K562 (cell line): ENCODE data around the gene GPR153. TPM values are rescaled to one million over a fixed set of nuclear protein-coding genes. Genes with fewer than 3 reads are reported as not detected.

Experiments
- ATAC-seq: fragments of 200-7000 bp; cut with Tn5 transposase; 3 replicates; pipeline ENCODE4 v1.9.1; 2020; ENCODE audit warnings: moderate library complexity
- BruUV-seq: library from RNA; stranded (reverse); fragments of 400-500 nt; replicated peaks from 2 replicates; lab custom pipeline; 2021; lab: Mats Ljungman, UMichigan
- CTCF ChIA-PET: fragments of 300-600 bp; formaldehyde crosslinking; extraction: SDS; loops from one replicate; lab custom pipeline; 2021; ENCODE audit warnings: low intra/inter-chr PET ratio; lab: Yijun Ruan, JAX
- POLR2A ChIA-PET: fragments of 300-600, 350-650 bp; sonication (Branson Sonifier 250); formaldehyde crosslinking; extraction: SDS; loops from one replicate; lab custom pipeline; 2021; ENCODE audit warnings: antibody characterized with exemption, inconsistent platforms; lab: Yijun Ruan, JAX
- DNase-seq, 4 experiments: peaks; one replicate each; pipeline versions ENCODE4 v3.0.0 to v3.0.0-alpha.2; 2011 to 2018; ENCODE audit warnings: low spot score in 3 of 4, mixed read lengths in 3 of 4; ENCODE audit errors: extremely low read depth in 1 of 4
- FAIRE-seq: peaks from 2 replicates; lab custom pipeline; 2011; peaks lifted over from hg19 to GRCh38; lab: Jason Lieb, UNC
- H2AFZ ChIP-seq: 2 replicates; pipeline ENCODE4 v1.6.0; 2011; ENCODE audit warnings: low read depth, low read length, control low read depth, inconsistent platforms
- H3K27ac ChIP-seq: fragments of 200-600 bp; 3 replicates; pipeline ENCODE4 v1.8.0; 2011; ENCODE audit warnings: low read depth, mild to moderate bottlenecking, control low read depth, inconsistent platforms, low read length, moderate library complexity, mixed read lengths; ENCODE audit errors: extremely low read depth
- H3K27me3 ChIP-seq, 2 experiments: fragments of 300-600 bp in 1 of 2; 2 replicates in 1 of 2; 3 replicates in 1 of 2; pipeline versions ENCODE4 v1.6.0 to v1.8.0; 2011; ENCODE audit warnings: inconsistent platforms in 2 of 2, low read length in 2 of 2, mild to moderate bottlenecking in 1 of 2, mixed read lengths in 1 of 2, moderate library complexity in 1 of 2; ENCODE audit not compliant: control insufficient read depth in 2 of 2, insufficient read depth in 2 of 2
- H3K36me3 ChIP-seq: fragments of 300-600 bp; 3 replicates; pipeline ENCODE4 v1.8.0; 2011; ENCODE audit warnings: mild to moderate bottlenecking, low read length, inconsistent platforms; ENCODE audit not compliant: control insufficient read depth, insufficient read depth
- H3K4me1 ChIP-seq, 2 experiments: fragments of 200-600 bp in 1 of 2; replicated peaks in 1 of 2; 2 replicates in 1 of 2; 3 replicates in 1 of 2; pipeline versions ENCODE4 v1.5.1 to v1.8.0; 2011; ENCODE audit warnings: inconsistent platforms in 2 of 2, low read length in 2 of 2, mild to moderate bottlenecking in 1 of 2, mixed read lengths in 1 of 2, moderate library complexity in 1 of 2; ENCODE audit not compliant: control insufficient read depth in 2 of 2, insufficient read depth in 2 of 2
- H3K4me2 ChIP-seq: 2 replicates; pipeline ENCODE4 v1.6.1; 2011; ENCODE audit warnings: low read length, control low read depth, inconsistent platforms, mixed read lengths; ENCODE audit not compliant: insufficient read depth
- H3K4me3 ChIP-seq: fragments of 200-600 bp; sonication (generic), shearing (Covaris generic); 2 replicates; pipeline ENCODE4 v1.5.1; 2016; ENCODE audit warnings: control low read depth, inconsistent platforms
- H3K79me2 ChIP-seq: fragments of 200-600 bp; 3 replicates; pipeline ENCODE4 v1.8.0; 2011; ENCODE audit warnings: low read length, inconsistent platforms; ENCODE audit not compliant: control insufficient read depth, insufficient read depth
- H3K9ac ChIP-seq, 2 experiments: 2 replicates each; pipeline versions ENCODE4 v1.6.0 to v1.6.1; 2011; ENCODE audit warnings: low read depth in 2 of 2, low read length in 2 of 2, control low read depth in 1 of 2, inconsistent platforms in 1 of 2, mild to moderate bottlenecking in 1 of 2, mixed read lengths in 1 of 2; ENCODE audit not compliant: insufficient read depth in 1 of 2
- H3K9me1 ChIP-seq: one replicate; pipeline ENCODE4 v1.6.0; 2011; ENCODE audit warnings: inconsistent platforms, mild to moderate bottlenecking, low read length, moderate library complexity; ENCODE audit not compliant: control insufficient read depth, insufficient read depth
- H3K9me3 ChIP-seq: replicated peaks from 2 replicates; pipeline ENCODE4 v1.5.1; 2011; ENCODE audit warnings: low read depth, low read length, inconsistent platforms; ENCODE audit not compliant: control insufficient read depth, insufficient read depth
- H4K20me1 ChIP-seq: replicated peaks from 2 replicates; pipeline ENCODE4 v1.6.1; 2011; ENCODE audit warnings: low read length, inconsistent platforms, mixed read lengths; ENCODE audit not compliant: control insufficient read depth, insufficient read depth
- ARID3B ChIP-seq: fragments of 250-450 bp; sonication (Bioruptor Pico); IDR thresholded peaks from 2 replicates; pipeline ENCODE4 v1.4.0; 2020; ENCODE audit warnings: borderline replicate concordance
- CEBPG ChIP-seq, 3 experiments: fragments of 200-800 bp in 1 of 3; sonication (Bioruptor generic) in 1 of 3; sonication (generic) in 1 of 3; formaldehyde crosslinking in 1 of 3; IDR thresholded peaks in 2 of 3; conservative IDR thresholded peaks in 1 of 3; 2 replicates each; pipeline versions ENCODE4 v1.6.1 to v1.8.0; 2016 to 2022; ENCODE audit warnings: missing compliant biosample characterization in 2 of 3, missing genetic modification characterization in 2 of 3, mild to moderate bottlenecking in 1 of 3, missing genetic modification reagents in 1 of 3
- CTCF ChIP-seq, 3 experiments: IDR thresholded peaks in 2 of 3; conservative IDR thresholded peaks in 1 of 3; 2 replicates each; pipeline ENCODE4 v1.5.1; 2011 to 2012; ENCODE audit warnings: low read length in 3 of 3, mild to moderate bottlenecking in 3 of 3, control low read depth in 2 of 3, improper control_type of control experiment in 1 of 3, inconsistent platforms in 1 of 3, low read depth in 1 of 3, mixed read lengths in 1 of 3, moderate library complexity in 1 of 3; ENCODE audit not compliant: insufficient read depth in 2 of 3
- DIDO1 ChIP-seq: fragments of 450-650 bp; IDR thresholded peaks from 2 replicates; pipeline ENCODE4 v1.6.1; 2016; ENCODE audit warnings: low read depth, missing biosample characterization, missing genetic modification characterization
- GTF2E2 ChIP-seq: fragments of 200-800 bp; sonication (Bioruptor generic); IDR thresholded peaks from 2 replicates; pipeline ENCODE4 v1.6.1; 2016; ENCODE audit warnings: missing genetic modification characterization, missing compliant biosample characterization
- GTF2F1 ChIP-seq: IDR thresholded peaks from 2 replicates; pipeline ENCODE4 v1.6.1; 2011; ENCODE audit warnings: low read depth, low read length, improper control_type of control experiment
- POLR2A ChIP-seq: fragments of 450-650 bp; conservative IDR thresholded peaks from 2 replicates; pipeline ENCODE4 v1.6.1; 2016
- POLR2AphosphoS5 ChIP-seq: IDR thresholded peaks from 2 replicates; pipeline ENCODE4 v1.6.1; 2011; ENCODE audit warnings: mild to moderate bottlenecking, low read depth, low read length, moderate library complexity; ENCODE audit not compliant: control insufficient read depth, insufficient read depth
- POLR2G ChIP-seq: fragments of 200-400 bp; formaldehyde crosslinking; IDR thresholded peaks from 2 replicates; pipeline ENCODE4 v1.6.1; 2017; ENCODE audit warnings: low read depth, mild to moderate bottlenecking, antibody characterized with exemption, low read length, moderate library complexity
- PRMT5 ChIP-seq: sonication (generic); formaldehyde crosslinking; IDR thresholded peaks from 2 replicates; pipeline ENCODE4 v1.5.0; 2020; ENCODE audit warnings: missing genetic modification reagents
- SIN3B ChIP-seq: fragments of 450-650 bp; IDR thresholded peaks from 2 replicates; pipeline ENCODE4 v1.6.1; 2017; ENCODE audit warnings: low read depth, mild to moderate bottlenecking, moderate library complexity
- XRCC5 ChIP-seq: fragments of 200-400 bp; formaldehyde crosslinking; IDR thresholded peaks from 2 replicates; pipeline ENCODE4 v1.6.1; 2017; ENCODE audit warnings: low read depth, mild to moderate bottlenecking, low read length
- WGBS: fragments of 100-300 bp; shearing (Covaris generic); methylation state at CpG from one replicate; pipeline ENCODE4 v1.1.6; 2016; ENCODE audit warnings: low coverage, mixed read lengths; ENCODE audit not compliant: insufficient coverage; ENCODE audit errors: missing lambda C conversion rate; 5-methylcytosine and 5-hydroxymethylcytosine counted together
- in situ Hi-C: fragments of 300-500 bp; cut with MboI; formaldehyde crosslinking; loops from 4 replicates; pipeline ENCODE4 v1.15.0; 2018; ENCODE audit warnings: inconsistent platforms, mixed read lengths
- intact Hi-C: fragments of 100-400 bp; cut with micrococcal nuclease; formaldehyde crosslinking; loops from 2 replicates; pipeline ENCODE4 v1.14.2; 2022
- polyA plus RNA-seq, 8 experiments: library from polyadenylated mRNA; depleted of rRNA in 4 of 8; stranded (reverse) in 5 of 8; unstranded in 3 of 8; fragments of >200 nt; fragmentation: Nextera tagmentation in 2 of 8; fragmentation: Illumina TruSeq in 1 of 8; extraction: Ambion mirVana in 2 of 8; extraction: Trizol in 1 of 8; gene quantifications; 2 replicates each; pipeline versions ENCODE4 v1.2.1 to v1.2.3, GENCODE V29; 2011 to 2014; ENCODE audit warnings: inconsistent platforms in 1 of 8, missing spikeins in 1 of 8
- total RNA-seq, 7 experiments: library from RNA; depleted of rRNA in 6 of 7; stranded (reverse); fragments of >200 nt in 6 of 7; fragmentation: Illumina TruSeq in 2 of 7; extraction: Trizol in 2 of 7; gene quantifications; 2 replicates each; pipeline versions ENCODE4 v1.2.1 to v1.2.3, GENCODE V29; 2011 to 2021; ENCODE audit warnings: low replicate concordance in 1 of 7

Gene GPR153
- total and polyA plus RNA-seq, 9 of the 15 experiments (the other 6 are each of a cell fraction or from before 2014, with no cell fraction given), result 0.01 to 1.5 (median 0.51) TPM

DNA sequence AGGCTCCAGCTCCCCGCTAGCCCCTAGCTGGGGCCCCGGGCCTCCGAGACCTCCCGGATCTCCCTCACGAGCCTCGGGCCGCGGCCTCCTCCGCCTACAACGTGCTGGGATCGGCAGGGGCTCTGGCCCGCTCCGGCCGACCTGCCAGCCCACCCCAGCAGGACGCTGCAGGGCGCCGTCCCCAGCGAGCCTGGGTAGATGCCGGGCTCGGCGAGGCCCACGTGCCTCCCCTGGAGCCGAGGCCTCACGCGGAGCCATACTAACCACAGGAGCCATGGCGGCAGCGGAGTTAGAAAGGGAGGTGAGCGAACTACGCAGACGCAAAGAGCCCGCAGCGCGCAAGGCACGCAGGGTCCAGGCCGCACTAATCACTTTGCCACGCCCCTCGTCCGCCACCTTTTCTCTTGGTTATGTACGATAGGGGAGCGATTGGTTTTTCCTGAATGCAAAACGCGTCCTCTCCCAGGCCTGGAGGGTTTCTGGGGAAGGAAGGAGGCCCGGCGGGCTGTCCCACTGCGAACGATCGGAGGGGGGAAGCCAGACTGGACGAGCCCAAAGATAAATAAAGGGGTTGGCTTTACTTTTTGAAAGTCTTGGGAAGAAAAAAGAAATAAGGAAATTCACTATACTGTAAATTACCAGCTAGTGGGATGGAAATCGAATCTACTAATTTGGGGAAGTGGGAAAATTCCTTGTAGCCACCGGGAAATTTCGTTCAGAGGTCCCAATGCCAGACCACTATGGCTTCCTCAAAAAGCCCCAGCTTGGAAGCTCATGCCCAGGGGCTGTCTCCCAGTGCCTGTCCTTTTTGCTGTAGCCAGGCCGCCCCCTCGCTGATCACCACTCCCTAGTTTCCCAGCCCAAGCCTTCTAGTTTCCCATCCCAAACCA, 61.4 kb downstream of the GPR153 start, which contains the start of gene RPL22:
TSS of gene RPL22 (minus strand) at position 298 of the 890 bp plus-strand sequence. CDS start at position 276, 22 bp downstream.
- peak; percentile 98 for ATAC-seq
- Histone ChIP-seq H3K4me2 (peak within 1 kb of the TSS; percentile 90), H3K27me3 (no peaks in the 10 kb centered on the region), H3K4me1 (peaks cover 18 to 22% of the 10 kb centered on the region in 2 experiments; a peak in 4 of 5 replicates), H3K36me3 (peaks cover 46% of the 10 kb centered on the region), H3K27ac (peak within 1 kb of the TSS; percentile 96), H3K9me1 (no peaks in the 10 kb centered on the region), H3K79me2 (peaks cover 62% of the 10 kb centered on the region), H3K9ac (peak within 1 kb of the TSS; percentile 99), H3K4me3 (peak within 1 kb of the TSS; percentile 99), H3K9me3 (no peaks in the 10 kb centered on the region), H4K20me1 (peaks cover 5% of the 10 kb centered on the region; the same call in 1 of the 2 replicates), H2AFZ (peak within 1 kb of the TSS; percentile 87)
- intact Hi-C loops (loop anchor here (2.0 kb wide), 1 partner anchor 35 kb away; the partner anchor contains the start of gene ICMT), in situ Hi-C loops (no loop called here)
- peak; percentile 89 to 100 (median 93) for DNase-seq
- ChIA-PET POLR2A (interaction anchor here (0.6 to 1.7 kb wide), 13 partner anchors 10 to 541 kb away, joined by 3 to 8 read pairs (median 3); partner anchors contain the start of gene ZBTB48), CTCF (no interaction called here)
- peak; percentile 97 for FAIRE-seq
- WGBS, result under 1% methylated on average over 53 of the region's 53 CpGs
- BruUV-seq, result TSS peak; percentile 95
- TF ChIP-seq ARID3B (no peak), DIDO1 (no peak), POLR2G (peak; percentile 100), GTF2F1 (0 out of 2 replicates have a peak, but pooled peaks have one; percentile 89), CEBPG (CRISPR knock-in tag; IDR thresholded peaks at IDR 0.05) (no peak; the same call in 1 of the 2 replicates), CEBPG (tag; conservative IDR thresholded peaks at IDR 0.05 in 1 of 2, IDR thresholded peaks at IDR 0.05 in 1 of 2) (no peak), CTCF (IDR thresholded peaks at IDR 0.05 in 2 of 3, conservative IDR thresholded peaks at IDR 0.05 in 1 of 3; ENCODE audit: insufficient read depth in 2 of 3, low read depth in 1 of 3, low read length in 3 of 3) (peak in 1 of 3 experiments; percentile 5; a peak in 1 of 6 replicates), SIN3B (peak; percentile 82), POLR2A (peak; percentile 98), GTF2E2 (peak; percentile 97), POLR2AphosphoS5 (peak; percentile 94), PRMT5 (CRISPR knock-in tag) (peak; percentile 89), XRCC5 (peak; percentile 99)
